C4-2B (cell line): ENCODE measurements around the gene HS6ST3.

Source experiments
- CTCF ChIP-seq: fragments of 450-650 bp; conservative IDR thresholded peaks from 2 replicates; pipeline ENCODE4 v1.5.1; 2017; ENCODE audit warnings: mild to moderate bottlenecking
- ZFX ChIP-seq: fragments of 450-650 bp; IDR thresholded peaks from 2 replicates; pipeline ENCODE4 v1.6.1; 2017

GRCh38 chr13:96481482-96481881 is 391.6 kb downstream of the HS6ST3 start:
- TF ChIP-seq CTCF (no peak), ZFX (no peak)
